Stimulated activated CD8-positive, alpha-beta memory T cell treated with anti-CD3 and anti-CD28 coated beads, Interleukin-12 subunit alpha, Interleukin-12 subunit beta, amount 100 ng/mL, for 1 hour (primary cell): ENCODE results near the gene TANK.
A peak's percentile ranks its signal among the peaks of the same experiment; 100 is the strongest.

Source experiments
- DNase-seq: peaks from one replicate; pipeline ENCODE4 v3.0.0-alpha.2; 2020; ENCODE audit warnings: low read depth

TANK gene

GRCh38 chr2:161133366-161133765, 26.9 kb upstream of the TANK start:
- no peak for DNase-seq

GRCh38 chr2:161134547-161135518, 25.4 kb upstream of the TANK start:
- DNase-seq = no peak

GRCh38 chr2:161135951-161136593, 24.2 kb upstream of the TANK start:
- DNase-seq = no peak

GRCh38 chr2:161136696-161137324, 23.4 kb upstream of the TANK start:
- DNase-seq = peak; percentile 10

GRCh38 chr2:161138429-161138828, 21.8 kb upstream of the TANK start:
- DNase-seq = no peak

- no peak for DNase-seq
Measured at GRCh38 chr2:161139098-161139987, 20.9 kb upstream of the TANK start.

- no peak for DNase-seq
Measured at GRCh38 chr2:161141033-161141432, 19.2 kb upstream of the TANK start.

- no peak for DNase-seq
Measured at GRCh38 chr2:161146209-161146775, 13.9 kb upstream of the TANK start.

GRCh38 chr2:161146996-161147395, 13.2 kb upstream of the TANK start:
- DNase-seq = no peak

- no peak for DNase-seq
Measured at GRCh38 chr2:161147856-161148255, 12.4 kb upstream of the TANK start.

- no peak for DNase-seq
Measured at GRCh38 chr2:161150704-161151103, 9.5 kb upstream of the TANK start.

GRCh38 chr2:161152302-161152701, 7.9 kb upstream of the TANK start:
- no peak for DNase-seq

GRCh38 chr2:161158882-161159281, 1.3 kb upstream of the TANK start:
- DNase-seq = no peak

- no peak for DNase-seq
Measured at GRCh38 chr2:161159456-161160225, 587 bp upstream of the TANK start.

- no peak for DNase-seq
Measured at GRCh38 chr2:161161074-161161706, 962 bp downstream of the TANK start.

- DNase-seq = no peak
Measured at GRCh38 chr2:161163440-161163839, 3.2 kb downstream of the TANK start.

- no peak for DNase-seq
Measured at GRCh38 chr2:161164161-161164560, 3.9 kb downstream of the TANK start.

GRCh38 chr2:161165266-161165665, 5.0 kb downstream of the TANK start:
- no peak for DNase-seq

GRCh38 chr2:161165811-161166210, 5.6 kb downstream of the TANK start:
- no peak for DNase-seq
